A673 (cell line): Measurements from ENCODE around the gene USP3.

Experiments used
- CTCF ChIP-seq: fragments of 300-800, 200-600 bp; sonication (generic); conservative IDR thresholded peaks from 2 replicates; pipeline ENCODE4 v1.5.1; 2017; ENCODE audit warnings: low read depth, mild to moderate bottlenecking, antibody characterized with exemption, low read length, moderate library complexity, mixed read lengths
- EZH2 ChIP-seq: fragments of 200-600 bp; sonication (generic); IDR thresholded peaks from 2 replicates; pipeline ENCODE4 v1.6.1; 2017; ENCODE audit warnings: borderline replicate concordance, low read depth, mild to moderate bottlenecking, mixed read lengths, antibody characterized with exemption, low read length; ENCODE audit not compliant: poor library complexity, severe bottlenecking

- TF ChIP-seq CTCF: no peak
- TF ChIP-seq EZH2: no peak
Measured at GRCh38 chr15:63532307-63532744, 27.9 kb downstream of the USP3 start.
